WERI-Rb-1 (cell line): ENCODE data around the gene PRR12.

Experiments
- DNase-seq: peaks from one replicate; pipeline ENCODE4 v3.0.0-alpha.2; 2020
- H3K27ac ChIP-seq: fragments of 250-450 bp; sonication (Bioruptor Pico); 2 replicates; pipeline ENCODE4 v1.5.1; 2020; ENCODE audit warnings: mild to moderate bottlenecking, moderate library complexity
- H3K27me3 ChIP-seq: fragments of 250-450 bp; sonication (Bioruptor Pico); 2 replicates; pipeline ENCODE4 v1.5.1; 2021; ENCODE audit warnings: mild to moderate bottlenecking, low read depth, moderate library complexity; ENCODE audit not compliant: insufficient read depth, severe bottlenecking
- H3K36me3 ChIP-seq: fragments of 250-450 bp; sonication (Bioruptor Pico); 2 replicates; pipeline ENCODE4 v1.5.1; 2020; ENCODE audit warnings: mild to moderate bottlenecking, moderate library complexity
- H3K4me3 ChIP-seq: 2 replicates; pipeline ENCODE4 v1.5.1; 2011; ENCODE audit warnings: low read depth, mild to moderate bottlenecking, control low read depth, low read length
- H3K9me3 ChIP-seq: fragments of 250-450 bp; sonication (Bioruptor Pico); 2 replicates; pipeline ENCODE4 v1.5.1; 2021; ENCODE audit warnings: mild to moderate bottlenecking, moderate library complexity; ENCODE audit not compliant: severe bottlenecking
- CTCF ChIP-seq: IDR thresholded peaks from 2 replicates; pipeline ENCODE4 v1.5.1; 2011; ENCODE audit warnings: low read depth, mild to moderate bottlenecking, control low read depth, inconsistent platforms, low read length

Gene PRR12

DNA sequence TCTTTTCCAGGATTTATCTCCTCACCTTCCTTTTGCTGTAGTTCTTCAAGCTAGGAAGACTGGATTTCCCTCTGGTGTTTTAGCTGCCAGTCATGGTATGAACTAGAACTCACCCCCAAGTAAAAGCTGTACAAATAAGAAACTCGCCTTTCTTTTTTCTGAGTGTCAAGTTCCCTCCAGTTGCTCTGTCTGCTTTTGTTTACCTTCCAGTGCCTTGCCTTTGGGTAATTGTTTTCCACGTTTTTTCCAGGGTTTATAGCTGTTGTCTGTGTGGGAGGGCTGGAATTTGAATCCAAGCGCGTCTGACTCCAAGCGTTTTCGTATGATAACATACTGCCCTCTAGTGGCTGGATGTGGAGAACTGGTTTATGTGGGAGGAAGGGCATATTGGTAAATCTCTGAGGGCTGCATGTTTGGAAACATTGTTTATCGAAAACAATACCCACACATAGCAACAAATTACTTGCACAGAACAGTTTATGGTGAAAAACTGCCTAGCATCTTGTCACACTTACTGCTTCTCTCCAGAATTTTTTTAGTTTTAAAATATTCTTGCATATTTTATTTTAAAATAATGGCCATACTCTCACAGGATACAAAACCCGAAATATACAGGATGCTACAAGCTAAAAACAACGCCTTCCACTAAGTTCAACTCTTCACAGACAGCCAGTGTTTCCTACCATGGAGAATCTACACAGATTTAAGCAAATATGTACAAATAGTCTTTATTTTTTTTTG lies 44.0 kb upstream of the PRR12 start:
- Histone ChIP-seq H3K9me3 (no peaks in the 10 kb centered on the region), H3K27me3 (no peaks in the 10 kb centered on the region), H3K27ac (no peak overlapping the region), H3K4me3 (no peak overlapping the region), H3K36me3 (no peaks in the 10 kb centered on the region)
- TF ChIP-seq CTCF: peak; percentile 59
- peak; percentile 70 for DNase-seq

DNA sequence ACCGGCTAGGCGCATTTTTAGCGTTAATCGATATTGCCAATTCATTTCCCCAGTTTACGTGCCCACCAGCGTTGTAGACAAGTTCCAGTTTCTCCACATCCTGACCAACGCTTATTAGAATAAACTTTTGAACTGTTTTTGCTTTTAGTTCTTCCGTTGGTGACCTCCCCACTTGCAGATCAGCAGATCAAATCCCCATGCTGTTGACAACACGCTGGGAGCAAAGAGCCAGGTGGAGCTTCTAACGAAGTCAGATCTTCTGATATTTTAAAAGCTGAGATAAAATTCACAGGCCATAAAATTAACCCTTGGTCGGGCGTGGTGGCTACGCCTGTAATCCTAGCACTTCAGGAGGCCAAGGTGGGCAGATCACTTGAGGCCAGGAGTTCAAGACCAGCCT lies 41.9 kb upstream of the PRR12 start:
- no peak overlapping the region for H3K4me3 ChIP-seq
- no peak overlapping the region for H3K27ac ChIP-seq
- peaks cover 4% of the 10 kb centered on the region for H3K36me3 ChIP-seq
- no peak for TF ChIP-seq CTCF
- no peaks in the 10 kb centered on the region for H3K27me3 ChIP-seq
- H3K9me3 ChIP-seq: no peaks in the 10 kb centered on the region
- no peak for DNase-seq

DNA sequence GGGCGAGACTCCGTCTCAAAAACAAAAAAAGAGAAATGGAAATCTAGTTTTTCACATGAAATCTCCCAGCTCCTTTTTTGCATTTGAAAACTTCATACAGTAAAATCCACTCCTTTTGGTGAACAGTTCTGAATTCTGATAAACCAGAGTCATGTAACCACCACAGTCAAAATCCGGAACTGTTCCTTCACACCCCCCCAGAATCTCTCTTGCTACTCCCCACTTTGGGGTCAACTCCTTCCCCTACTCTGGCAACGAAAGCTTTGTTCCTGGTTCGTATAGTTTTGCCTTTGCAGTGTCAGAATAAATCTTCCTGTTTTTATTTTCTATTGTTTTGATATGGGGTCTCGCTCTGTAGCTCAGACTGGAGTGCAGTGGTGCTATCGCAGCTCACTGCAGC lies 39.5 kb upstream of the PRR12 start:
- Histone ChIP-seq H3K36me3 (peaks cover 25% of the 10 kb centered on the region), H3K9me3 (no peaks in the 10 kb centered on the region), H3K27me3 (no peaks in the 10 kb centered on the region), H3K4me3 (no peak overlapping the region), H3K27ac (no peak overlapping the region)
- TF ChIP-seq CTCF: no peak
- no peak for DNase-seq

DNA sequence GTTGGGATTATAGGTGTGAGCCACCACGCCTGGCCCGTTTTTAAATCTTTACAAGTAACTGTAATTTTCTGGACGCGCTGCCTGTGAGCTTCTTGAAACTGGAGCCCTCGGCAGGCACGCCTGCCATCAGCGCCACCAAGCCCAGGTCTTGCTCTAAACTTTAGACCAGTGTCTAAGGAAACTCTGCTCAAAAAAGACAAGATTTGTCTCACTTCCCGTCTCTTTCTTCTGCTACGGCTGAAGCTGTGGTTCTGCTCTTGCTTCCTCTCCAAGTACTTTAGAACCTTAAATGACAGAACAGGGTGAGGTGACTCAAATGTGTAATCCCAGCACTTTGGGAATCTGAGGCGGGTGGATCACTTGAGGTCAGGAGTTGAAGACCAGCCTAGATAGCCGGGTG lies 38.2 kb upstream of the PRR12 start:
- no peaks in the 10 kb centered on the region for H3K27me3 ChIP-seq
- H3K9me3 ChIP-seq: no peaks in the 10 kb centered on the region
- H3K36me3 ChIP-seq: peaks cover 36% of the 10 kb centered on the region
- DNase-seq: no peak
- H3K27ac ChIP-seq: no peak overlapping the region
- no peak overlapping the region for H3K4me3 ChIP-seq
- no peak for TF ChIP-seq CTCF

GRCh38 chr19:49553451-49554271 lies 37.3 kb upstream of the PRR12 start:
- Histone ChIP-seq H3K36me3 (peaks cover 45% of the 10 kb centered on the region), H3K27me3 (no peaks in the 10 kb centered on the region), H3K4me3 (no peak overlapping the region), H3K9me3 (no peaks in the 10 kb centered on the region), H3K27ac (no peak overlapping the region)
- no peak for TF ChIP-seq CTCF
- DNase-seq: no peak
